GM13976 (cell line): ENCODE data around the gene ITGA1.

Source experiments
- DNase-seq: peaks from one replicate; pipeline ENCODE4 v3.0.0; 2012; ENCODE audit warnings: low spot score
- CTCF ChIP-seq: IDR thresholded peaks from 2 replicates; pipeline ENCODE4 v1.5.1; 2012; ENCODE audit warnings: borderline replicate concordance, mild to moderate bottlenecking; ENCODE audit not compliant: insufficient read depth; ENCODE audit errors: extremely low read depth, missing control alignments, control extremely low read depth
- in situ Hi-C: fragments of 300-500 bp; cut with MboI; formaldehyde crosslinking; loops from one replicate; pipeline ENCODE4 v1.12.0; 2022; ENCODE audit warnings: low sequenced_read_pairs, mixed read lengths, inconsistent platforms; ENCODE audit not compliant: unreplicated experiment

The ITGA1 gene

GRCh38 chr5:52884453-52884852, 96.7 kb downstream of the ITGA1 start:
- DNase-seq: no peak
- TF ChIP-seq CTCF: no peak
- in situ Hi-C loops: no loop called here

- in situ Hi-C loops: no loop called here
- no peak for TF ChIP-seq CTCF
- DNase-seq: no peak
Measured at GRCh38 chr5:52885614-52886013, 97.9 kb downstream of the ITGA1 start.

- DNase-seq: no peak
- in situ Hi-C loops: no loop called here
- no peak for TF ChIP-seq CTCF
Measured at GRCh38 chr5:52886206-52886605, 98.5 kb downstream of the ITGA1 start.

- no peak for DNase-seq
- in situ Hi-C loops: no loop called here
- TF ChIP-seq CTCF: no peak
Measured at GRCh38 chr5:52887066-52887465, 99.3 kb downstream of the ITGA1 start.

- in situ Hi-C loops: no loop called here
- no peak for TF ChIP-seq CTCF
- no peak for DNase-seq
Measured at GRCh38 chr5:52888363-52888762, 100.6 kb downstream of the ITGA1 start.

GRCh38 chr5:52892242-52892878, 104.6 kb downstream of the ITGA1 start:
- in situ Hi-C loops: no loop called here
- no peak for DNase-seq
- TF ChIP-seq CTCF: no peak
